AG04450 (cell line): ENCODE measurements around the gene GADD45B. TPM values are rescaled to one million over a fixed set of nuclear protein-coding genes. Genes with fewer than 3 reads are reported as not detected.

ENCODE experiments used
- CTCF ChIA-PET: fragments of 300-600, 350-600 bp; formaldehyde crosslinking; extraction: SDS; loops from one replicate; lab custom pipeline; 2022; ENCODE audit warnings: antibody characterized with exemption, inconsistent platforms; lab: Charles Lee
- POLR2A ChIA-PET: fragments of 350-600 bp; formaldehyde crosslinking; extraction: SDS; loops from one replicate; lab custom pipeline; 2021; ENCODE audit warnings: antibody characterized with exemption, inconsistent platforms; lab: Yijun Ruan, JAX
- DNase-seq: peaks from one replicate; pipeline ENCODE4 v3.0.0-alpha.2; 2011; ENCODE audit warnings: low read depth, low spot score
- H3K27ac ChIP-seq: one replicate; pipeline ENCODE4 v1.5.1; 2012; ENCODE audit warnings: low read depth, low read length, control low read depth
- H3K27me3 ChIP-seq: one replicate; pipeline ENCODE4 v1.6.0; 2012; ENCODE audit warnings: low read length; ENCODE audit not compliant: control insufficient read depth, insufficient read depth
- H3K4me3 ChIP-seq: 2 replicates; pipeline ENCODE4 v1.5.1; 2011; ENCODE audit warnings: mild to moderate bottlenecking, low read depth, low read length, control low read depth
- H3K9me3 ChIP-seq: 2 replicates; pipeline ENCODE4 v1.5.1; 2012; ENCODE audit warnings: low read length; ENCODE audit not compliant: control insufficient read depth, insufficient read depth
- CTCF ChIP-seq: IDR thresholded peaks from 2 replicates; pipeline ENCODE4 v1.5.1; 2011; ENCODE audit warnings: low read depth, low read length, control low read depth, inconsistent platforms
- polyA plus RNA-seq: library from polyadenylated mRNA; depleted of rRNA; stranded (reverse); fragments of >200 nt; gene quantifications from 2 replicates; pipeline ENCODE4 v1.2.3, GENCODE V29; 2011; rRNA removed
- small RNA-seq: library from RNA; depleted of rRNA; stranded (forward); fragments of <200 nt; gene quantifications from one replicate; pipeline ENCODE3, GENCODE V24; 2012; ENCODE audit warnings: low read depth; ENCODE audit not compliant: insufficient read length

GADD45B gene
- polyA plus RNA-seq, 1 experiment, result 18.5 TPM

- Histone ChIP-seq H3K27ac (no peak overlapping the region), H3K9me3 (peaks cover 8% of the 10 kb centered on the region; the same call in 1 of the 2 replicates), H3K27me3 (no peaks in the 10 kb centered on the region), H3K4me3 (no peak overlapping the region)
- DNase-seq, result no peak
- CTCF ChIA-PET, result no interaction called here
- no peak for TF ChIP-seq CTCF
- POLR2A ChIA-PET, result interaction anchor here (3.2 kb wide), 1 partner anchor 52 kb away, joined by 26 read pairs; the partner anchor contains the start of gene GADD45B
Observed at GRCh38 chr19:2527686-2528085, 51.8 kb downstream of the GADD45B start.

Small RNA genes lying within 50 kb of the gene (small RNA-seq; reads per million reads assigned to genes)
- gene RNU6-993P, result not detected

Other genes with a start within 250 kb of the GADD45B start
- gene PLEKHJ1, start 239.8 kb upstream of the GADD45B start, polyA plus RNA-seq, result 38.7 and 39.3 TPM in 2 replicates
- gene SF3A2, start 239.3 kb upstream of the GADD45B start, polyA plus RNA-seq, result 7.0 and 9.5 TPM in 2 replicates
- not detected in 2 replicates for gene AMH, start 226.8 kb upstream of the GADD45B start, polyA plus RNA-seq
- not detected in 2 replicates for gene JSRP1, start 219.7 kb upstream of the GADD45B start, polyA plus RNA-seq
- 0.04 TPM in 1 of 2 replicates, not detected in the other for gene PEAK3, start 194.0 kb upstream of the GADD45B start, polyA plus RNA-seq
- gene LINGO3, start 168.0 kb upstream of the GADD45B start, polyA plus RNA-seq, result not detected in 2 replicates
- gene LSM7, start 147.5 kb upstream of the GADD45B start, polyA plus RNA-seq, result 137 and 192 TPM in 2 replicates
- gene SPPL2B, start 147.4 kb upstream of the GADD45B start, polyA plus RNA-seq, result 9.9 and 15.7 TPM in 2 replicates
- gene TMPRSS9, start 115.9 kb upstream of the GADD45B start, polyA plus RNA-seq, result not detected in 2 replicates
- gene TIMM13, start 48.5 kb upstream of the GADD45B start, polyA plus RNA-seq, result 21.6 and 34.3 TPM in 2 replicates
- gene LMNB2, start 19.2 kb upstream of the GADD45B start, polyA plus RNA-seq, result 49.5 and 54.3 TPM in 2 replicates
- gene GNG7, start 226.6 kb downstream of the GADD45B start, polyA plus RNA-seq, result 0.56 and 0.57 TPM in 2 replicates
- gene DIRAS1, start 245.2 kb downstream of the GADD45B start, polyA plus RNA-seq, result 12.5 and 13.5 TPM in 2 replicates